ENCODE measurements around the gene TRIM52.
"Not testable (repeated sequence)": the region's sequence is repeated elsewhere in the genome, so short reads cannot be mapped to it uniquely, and the experiment has no call there.

Gene TRIM52

GRCh38 chr5:181260720-181261319, at the start of gene TRIM52:
TSS of gene TRIM52 (minus strand) at chr5:181261143. CDS start at chr5:181260813, 330 bp downstream.
- Histone ChIP-seq H3K4me3 (peak within 1 kb of the TSS; percentile 88), H3K27ac (peak within 1 kb of the TSS; percentile 98 to 99)
- DNase-seq (ENCODE audit: low spot score): peak; percentile 92
- TF ChIP-seq, protein P1, sequence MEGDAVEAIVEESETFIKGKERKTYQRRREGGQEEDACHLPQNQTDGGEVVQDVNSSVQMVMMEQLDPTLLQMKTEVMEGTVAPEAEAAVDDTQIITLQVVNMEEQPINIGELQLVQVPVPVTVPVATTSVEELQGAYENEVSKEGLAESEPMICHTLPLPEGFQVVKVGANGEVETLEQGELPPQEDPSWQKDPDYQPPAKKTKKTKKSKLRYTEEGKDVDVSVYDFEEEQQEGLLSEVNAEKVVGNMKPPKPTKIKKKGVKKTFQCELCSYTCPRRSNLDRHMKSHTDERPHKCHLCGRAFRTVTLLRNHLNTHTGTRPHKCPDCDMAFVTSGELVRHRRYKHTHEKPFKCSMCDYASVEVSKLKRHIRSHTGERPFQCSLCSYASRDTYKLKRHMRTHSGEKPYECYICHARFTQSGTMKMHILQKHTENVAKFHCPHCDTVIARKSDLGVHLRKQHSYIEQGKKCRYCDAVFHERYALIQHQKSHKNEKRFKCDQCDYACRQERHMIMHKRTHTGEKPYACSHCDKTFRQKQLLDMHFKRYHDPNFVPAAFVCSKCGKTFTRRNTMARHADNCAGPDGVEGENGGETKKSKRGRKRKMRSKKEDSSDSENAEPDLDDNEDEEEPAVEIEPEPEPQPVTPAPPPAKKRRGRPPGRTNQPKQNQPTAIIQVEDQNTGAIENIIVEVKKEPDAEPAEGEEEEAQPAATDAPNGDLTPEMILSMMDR (IDR thresholded peaks at IDR 0.05): no peak

GRCh38 chr5:181287331-181287730, 26.4 kb upstream of the TRIM52 start:
- H3K27ac ChIP-seq; DNase-seq (ENCODE audit: low spot score); H3K4me3 ChIP-seq: not testable (repeated sequence)

- H3K4me3 ChIP-seq; H3K27ac ChIP-seq; DNase-seq (ENCODE audit: low spot score): not testable (repeated sequence)
These were observed 25.2 kb upstream of the TRIM52 start for GRCh38 chr5:181285962-181286705.

GRCh38 chr5:181283841-181284755, 23.2 kb upstream of the TRIM52 start:
- not testable (repeated sequence) for H3K27ac ChIP-seq; DNase-seq (ENCODE audit: low spot score); H3K4me3 ChIP-seq

DNA sequence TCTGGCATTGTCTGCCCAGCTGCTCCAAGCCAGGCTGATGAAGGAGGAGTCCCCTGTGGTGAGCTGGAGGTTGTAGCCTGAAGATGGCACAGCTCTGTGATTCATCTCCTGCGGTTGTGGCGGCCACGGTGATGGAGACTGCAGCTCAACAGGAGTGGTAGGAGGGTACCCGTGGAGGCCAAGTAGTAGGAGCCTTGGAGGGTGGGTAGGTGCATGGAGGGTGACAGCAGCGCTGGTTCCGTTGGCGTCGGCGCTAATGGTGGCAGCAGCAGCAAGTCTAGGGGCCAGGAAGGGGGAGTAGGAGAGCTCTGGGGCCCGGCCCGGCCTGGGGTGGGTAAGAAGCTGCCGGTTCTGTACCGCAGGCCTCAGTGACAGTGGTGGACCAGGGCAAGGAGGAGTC, 22.4 kb upstream of the TRIM52 start:
- Histone ChIP-seq H3K27ac (no peak overlapping the region), H3K4me3 (no peak overlapping the region)
- no peak for DNase-seq (ENCODE audit: low spot score)
- TF ChIP-seq, protein P1 (IDR thresholded peaks at IDR 0.05): no peak

DNA sequence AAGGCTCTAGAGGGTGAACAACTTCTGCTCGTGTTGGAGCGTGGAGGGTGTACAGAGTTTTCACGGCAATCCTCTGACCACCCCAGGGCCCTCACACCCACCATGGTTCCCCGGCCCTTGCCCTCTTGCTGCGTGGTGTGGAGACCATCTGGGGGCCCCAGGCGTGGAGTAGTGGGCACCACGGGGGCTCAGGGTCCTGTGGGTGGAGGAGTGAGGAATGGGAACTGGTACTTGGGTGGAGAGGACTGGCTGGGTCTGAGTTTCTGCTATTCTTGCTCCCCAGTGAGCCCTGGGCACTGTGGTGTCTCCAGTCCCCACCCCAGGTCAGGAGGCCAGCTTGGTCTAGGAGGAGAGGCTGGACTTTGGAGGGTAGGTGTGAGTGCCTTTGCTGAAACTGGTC, 21.9 kb upstream of the TRIM52 start:
- Histone ChIP-seq H3K27ac (no peak overlapping the region), H3K4me3 (no peak overlapping the region)
- DNase-seq (ENCODE audit: low spot score): no peak
- TF ChIP-seq, protein P1 (IDR thresholded peaks at IDR 0.05): no peak

DNA sequence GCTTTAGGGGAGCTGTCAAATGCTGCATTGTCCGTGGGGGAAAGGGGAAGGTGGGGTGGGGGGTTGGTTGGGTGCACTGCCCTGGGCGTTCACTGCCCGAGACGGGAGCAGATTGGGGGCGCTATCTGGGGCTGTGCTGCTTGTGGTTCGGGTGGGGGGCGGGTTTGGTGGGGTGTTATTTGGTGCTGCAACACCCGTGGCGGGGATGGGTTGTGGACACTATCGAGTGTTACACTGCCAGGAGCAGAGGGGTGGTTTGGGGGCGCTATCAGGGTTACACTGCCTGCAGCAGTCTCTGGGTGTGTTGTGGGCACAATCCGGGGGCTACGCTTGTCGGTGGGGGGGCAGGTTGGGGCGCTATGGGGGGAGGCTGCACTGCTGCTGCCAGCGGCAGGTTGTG, 21.5 kb upstream of the TRIM52 start:
- not testable (repeated sequence) for H3K4me3 ChIP-seq; DNase-seq (ENCODE audit: low spot score); H3K27ac ChIP-seq

GRCh38 chr5:181281984-181282316, 21.0 kb upstream of the TRIM52 start:
- Histone ChIP-seq H3K27ac (no peak overlapping the region), H3K4me3 (no peak overlapping the region)
- TF ChIP-seq, protein P1 (IDR thresholded peaks at IDR 0.05): no peak
- DNase-seq (ENCODE audit: low spot score): no peak

Measured in coronary artery (tissue), 2 donors.